ENCODE measurements around the gene IKBIP.
A peak's percentile ranks its signal among the peaks of the same experiment; 100 is the strongest.
"Not testable (repeated sequence)": the region's sequence is repeated elsewhere in the genome, so short reads cannot be mapped to it uniquely, and the experiment has no call there.

The IKBIP gene

DNA sequence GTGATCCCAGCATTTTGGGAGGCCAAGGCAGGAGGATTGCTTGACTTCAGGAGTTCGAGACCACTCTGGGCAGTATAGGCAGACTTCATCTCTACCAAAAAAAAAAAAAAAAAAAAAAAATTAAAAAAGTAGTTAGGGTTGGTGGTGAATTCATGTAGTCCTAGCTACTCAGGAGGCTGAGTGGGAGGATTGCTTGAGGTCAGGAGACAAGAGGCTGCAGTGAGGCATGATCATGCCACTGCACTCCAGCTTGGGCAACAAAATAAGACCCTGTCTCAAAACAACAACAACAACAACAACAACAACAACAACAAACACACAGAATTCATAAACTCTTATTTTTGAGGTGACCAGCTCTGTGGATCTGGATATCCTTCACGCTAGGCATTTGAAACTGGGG lies 34.0 kb downstream of the IKBIP start:
- Histone ChIP-seq H3K36me3 (ENCODE audit: insufficient read depth, low read length) (no peaks in the 10 kb centered on the region), H3K9me3 (ENCODE audit: low read depth, low read length) (no peaks in the 10 kb centered on the region), H3K9ac (ENCODE audit: insufficient read length) (no peak overlapping the region), H3K27ac (no peak overlapping the region), H3K4me3 (no peak overlapping the region)
- DNase-seq (ENCODE audit: low read depth, low spot score) = no peak
- no peak for TF ChIP-seq EZH2 (IDR thresholded peaks at IDR 0.05)
- TF ChIP-seq POLR2AphosphoS5 (IDR thresholded peaks at IDR 0.05; ENCODE audit: borderline replicate concordance, low read depth, low read length) = no peak
- no peak for TF ChIP-seq FOXP2 (optimal IDR thresholded peaks at IDR 0.05; ENCODE audit: control extremely low read depth, extremely low read length, insufficient read depth)

GRCh38 chr12:98606359-98606988 lies 38.1 kb downstream of the IKBIP start:
- no peak overlapping the region for H3K4me3 ChIP-seq
- H3K36me3 ChIP-seq (ENCODE audit: insufficient read depth, low read length) = peaks cover 27% of the 10 kb centered on the region
- H3K9me3 ChIP-seq (ENCODE audit: low read depth, low read length) = no peaks in the 10 kb centered on the region
- no peak overlapping the region for H3K9ac ChIP-seq (ENCODE audit: insufficient read length)
- H3K27ac ChIP-seq = no peak overlapping the region
- TF ChIP-seq FOXP2 (optimal IDR thresholded peaks at IDR 0.05; ENCODE audit: control extremely low read depth, extremely low read length, insufficient read depth) (no peak), POLR2AphosphoS5 (IDR thresholded peaks at IDR 0.05; ENCODE audit: borderline replicate concordance, low read depth, low read length) (no peak), EZH2 (IDR thresholded peaks at IDR 0.05) (no peak)
- DNase-seq (ENCODE audit: low read depth, low spot score) = no peak

DNA sequence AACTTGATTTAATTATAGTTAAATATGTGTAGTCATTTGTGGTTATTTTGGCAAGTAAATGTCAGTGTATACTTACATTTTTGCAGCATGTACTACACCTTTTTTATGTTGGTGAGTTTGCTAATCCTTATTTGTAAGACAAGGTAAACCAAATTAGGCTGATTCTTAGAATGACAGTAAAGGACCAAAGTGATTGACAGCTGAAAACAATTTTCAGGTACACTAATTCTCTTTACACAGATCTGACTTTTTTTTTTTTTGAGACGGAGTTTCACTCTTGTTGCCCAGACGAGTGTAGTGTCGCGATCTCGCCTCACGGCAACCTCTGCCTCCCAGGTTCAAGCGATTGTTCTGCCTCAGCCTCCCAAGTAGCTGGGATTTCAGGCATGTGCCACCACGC lies 42.7 kb downstream of the IKBIP start:
- no peak for TF ChIP-seq EZH2 (IDR thresholded peaks at IDR 0.05)
- TF ChIP-seq FOXP2 (optimal IDR thresholded peaks at IDR 0.05; ENCODE audit: control extremely low read depth, extremely low read length, insufficient read depth) = no peak
- TF ChIP-seq POLR2AphosphoS5 (IDR thresholded peaks at IDR 0.05; ENCODE audit: borderline replicate concordance, low read depth, low read length) = no peak
- Histone ChIP-seq H3K4me3 (no peak overlapping the region), H3K9me3 (ENCODE audit: low read depth, low read length) (no peaks in the 10 kb centered on the region), H3K36me3 (ENCODE audit: insufficient read depth, low read length) (peaks cover 73% of the 10 kb centered on the region), H3K27ac (0 out of 2 replicates have a peak overlapping the region, but pooled peaks have one; percentile 21), H3K9ac (ENCODE audit: insufficient read length) (no peak overlapping the region)
- no peak for DNase-seq (ENCODE audit: low read depth, low spot score)

DNA sequence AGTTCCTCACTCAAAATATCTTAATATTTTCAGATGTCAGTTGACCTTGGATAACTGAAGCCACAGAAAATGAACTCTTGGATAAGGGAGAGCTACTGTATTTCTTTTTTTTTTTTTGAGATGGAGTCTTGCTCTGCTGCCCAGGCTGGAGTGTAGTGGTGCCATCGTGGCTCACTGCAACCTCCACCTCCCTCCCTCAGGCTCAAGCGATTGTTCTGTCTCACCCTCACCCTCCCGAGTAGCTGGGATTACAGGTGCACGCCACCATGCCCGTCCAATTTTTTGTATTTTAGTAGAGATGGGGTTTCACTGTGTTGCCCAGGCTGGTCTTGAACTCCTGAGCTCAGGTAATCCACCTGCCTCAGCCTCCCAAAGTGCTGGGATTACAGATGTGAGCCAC lies 47.3 kb downstream of the IKBIP start:
- H3K27ac ChIP-seq; H3K4me3 ChIP-seq; H3K9me3 ChIP-seq (ENCODE audit: low read depth, low read length); DNase-seq (ENCODE audit: low read depth, low spot score); H3K9ac ChIP-seq (ENCODE audit: insufficient read length): not testable (repeated sequence)
- H3K36me3 ChIP-seq (ENCODE audit: insufficient read depth, low read length) = peaks cover 79% of the 10 kb centered on the region

- Histone ChIP-seq H3K27ac (0 out of 2 replicates have a peak overlapping the region, but pooled peaks have one; percentile 2), H3K9ac (ENCODE audit: insufficient read length) (peak overlapping the region; percentile 98), H3K36me3 (ENCODE audit: insufficient read depth, low read length) (peaks cover 60% of the 10 kb centered on the region), H3K9me3 (ENCODE audit: low read depth, low read length) (no peaks in the 10 kb centered on the region), H3K4me3 (peak overlapping the region; percentile 76)
- no peak for DNase-seq (ENCODE audit: low read depth, low spot score)
- TF ChIP-seq POLR2AphosphoS5 (IDR thresholded peaks at IDR 0.05; ENCODE audit: borderline replicate concordance, low read depth, low read length) = no peak
- TF ChIP-seq EZH2 (IDR thresholded peaks at IDR 0.05) = no peak
- no peak for TF ChIP-seq FOXP2 (optimal IDR thresholded peaks at IDR 0.05; ENCODE audit: control extremely low read depth, extremely low read length, insufficient read depth)
These were observed 49.2 kb downstream of the IKBIP start for GRCh38 chr12:98595243-98595988.

DNA sequence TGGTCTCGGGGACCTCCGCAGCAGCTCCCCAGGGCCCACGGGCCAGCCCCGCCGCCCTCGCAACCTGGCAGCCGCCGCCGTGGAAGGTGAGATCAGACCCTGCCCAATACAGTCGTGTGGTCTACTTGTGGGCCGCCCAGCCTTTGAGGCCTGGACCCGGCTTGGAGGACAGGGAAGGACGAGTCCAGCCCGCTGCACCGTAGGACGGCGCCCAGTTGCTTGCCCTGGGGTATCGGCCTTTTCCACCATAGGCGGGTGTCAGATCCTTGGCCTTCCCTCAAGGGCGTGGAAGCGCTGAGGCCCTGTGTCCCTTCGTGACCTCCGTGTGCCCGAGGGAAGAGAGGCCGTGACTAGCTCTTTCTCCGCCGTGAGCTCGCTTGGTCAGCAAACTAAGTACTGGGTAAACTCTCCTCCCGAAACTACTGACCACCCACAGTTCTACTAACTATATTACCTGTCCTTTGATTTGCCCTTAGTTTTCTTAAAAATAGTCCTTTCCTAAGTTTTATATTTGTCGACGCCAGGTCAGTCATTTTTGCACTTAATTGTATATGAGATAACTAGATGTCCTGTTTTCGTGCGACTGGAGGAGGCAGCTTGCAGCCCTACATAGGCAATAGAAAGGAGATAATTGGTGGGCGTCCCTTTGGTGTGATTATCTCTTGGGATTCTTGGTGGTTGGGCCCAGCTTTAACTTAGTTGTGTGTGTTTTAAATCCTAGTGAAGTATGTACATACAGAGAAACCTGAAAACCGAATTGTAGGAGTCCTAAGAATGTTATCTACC lies 50.3 kb downstream of the IKBIP start:
- Histone ChIP-seq H3K36me3 (ENCODE audit: insufficient read depth, low read length) (peaks cover 48% of the 10 kb centered on the region), H3K9ac (ENCODE audit: insufficient read length) (peak overlapping the region; percentile 98), H3K27ac (peak overlapping the region; percentile 79), H3K4me3 (peak overlapping the region; percentile 76), H3K9me3 (ENCODE audit: low read depth, low read length) (no peaks in the 10 kb centered on the region)
- no peak for DNase-seq (ENCODE audit: low read depth, low spot score)
- TF ChIP-seq EZH2 (IDR thresholded peaks at IDR 0.05) (no peak), POLR2AphosphoS5 (IDR thresholded peaks at IDR 0.05; ENCODE audit: borderline replicate concordance, low read depth, low read length) (no peak), FOXP2 (optimal IDR thresholded peaks at IDR 0.05; ENCODE audit: control extremely low read depth, extremely low read length, insufficient read depth) (no peak)

GRCh38 chr12:98593351-98594049 lies 51.1 kb downstream of the IKBIP start, which contains the start of gene SLC25A3:
TSS of gene SLC25A3 (plus strand) at chr12:98593686. CDS start at chr12:98593979, 293 bp downstream.
- Histone ChIP-seq H3K9me3 (ENCODE audit: low read depth, low read length) (no peaks in the 10 kb centered on the region), H3K4me3 (peak within 1 kb of the TSS; percentile 76), H3K27ac (peak within 1 kb of the TSS; percentile 81), H3K9ac (ENCODE audit: insufficient read length) (peak within 1 kb of the TSS; percentile 98), H3K36me3 (ENCODE audit: insufficient read depth, low read length) (peaks cover 41% of the 10 kb centered on the region)
- TF ChIP-seq EZH2 (IDR thresholded peaks at IDR 0.05) (no peak), POLR2AphosphoS5 (IDR thresholded peaks at IDR 0.05; ENCODE audit: borderline replicate concordance, low read depth, low read length) (peak; percentile 100)
- DNase-seq (ENCODE audit: low read depth, low spot score) = peak; percentile 71

Measured in SK-N-MC (cell line).